OCI-LY7 (cell line): ENCODE results near the gene GRAMD2B. TPM values are rescaled to one million over a fixed set of nuclear protein-coding genes. Genes with fewer than 3 reads are reported as not detected.

Source experiments
- BruUV-seq: library from RNA; stranded (reverse); fragments of 400-500 nt; replicated peaks from 2 replicates; lab custom pipeline; 2021; lab: Mats Ljungman, UMichigan
- CTCF ChIA-PET: fragments of 300-600 bp; sonication (Branson Sonifier 250); formaldehyde crosslinking; loops from one replicate; lab custom pipeline; 2022; ENCODE audit warnings: antibody characterized with exemption; ENCODE audit not compliant: unreplicated experiment; lab: Charles Lee
- POLR2A ChIA-PET: fragments of 300-600 bp; sonication (Branson Sonifier 250); formaldehyde crosslinking; loops from one replicate; lab custom pipeline; 2022; ENCODE audit warnings: antibody characterized with exemption; lab: Charles Lee
- DNase-seq: peaks from one replicate; pipeline ENCODE4 v3.0.0-alpha.2; 2015; ENCODE audit warnings: low spot score
- H2AFZ ChIP-seq: fragments of 200-600 bp; sonication (generic), shearing (Covaris generic); 2 replicates; pipeline ENCODE4 v1.6.1; 2014; ENCODE audit warnings: mild to moderate bottlenecking, antibody characterized with exemption, low read length, moderate library complexity
- H3K27ac ChIP-seq: fragments of 200-600 bp; sonication (generic); 2 replicates; pipeline ENCODE4 v1.5.1; 2014; ENCODE audit warnings: mixed run types, low read depth, mild to moderate bottlenecking, moderate library complexity, low read length, inconsistent platforms; ENCODE audit not compliant: poor library complexity, severe bottlenecking
- H3K36me3 ChIP-seq: fragments of 200-600 bp; sonication (generic); 2 replicates; pipeline ENCODE4 v1.6.1; 2014; ENCODE audit warnings: mild to moderate bottlenecking, antibody characterized with exemption, low read length, moderate library complexity, mixed read lengths; ENCODE audit not compliant: insufficient read depth
- H3K4me1 ChIP-seq: fragments of 200-600 bp; sonication (generic); 2 replicates; pipeline ENCODE4 v1.5.1; 2014; ENCODE audit warnings: mild to moderate bottlenecking, low read length; ENCODE audit not compliant: insufficient read depth, poor library complexity, severe bottlenecking
- H3K4me2 ChIP-seq: fragments of 200-600 bp; sonication (generic); 2 replicates; pipeline ENCODE4 v1.6.1; 2014; ENCODE audit warnings: mild to moderate bottlenecking, low read length
- H3K4me3 ChIP-seq: fragments of 200-600 bp; sonication (generic); 2 replicates; pipeline ENCODE4 v1.5.1; 2014; ENCODE audit warnings: mild to moderate bottlenecking, low read depth, low read length; ENCODE audit not compliant: poor library complexity, severe bottlenecking
- H3K79me2 ChIP-seq: fragments of 200-600 bp; sonication (generic); 2 replicates; pipeline ENCODE4 v1.6.1; 2016; ENCODE audit warnings: low read depth, mild to moderate bottlenecking, low read length, moderate library complexity, mixed read lengths; ENCODE audit not compliant: insufficient read depth
- H3K9me2 ChIP-seq: fragments of 200-600 bp; sonication (generic); 2 replicates; pipeline ENCODE4 v1.6.1; 2016; ENCODE audit warnings: mild to moderate bottlenecking, low read length, mixed read lengths; ENCODE audit not compliant: insufficient read depth
- H3K9me3 ChIP-seq: fragments of 200-600 bp; sonication (generic); 2 replicates; pipeline ENCODE4 v1.6.1; 2014; ENCODE audit warnings: mild to moderate bottlenecking, mixed run types, low read length, mixed read lengths
- H4K20me1 ChIP-seq: fragments of 200-600 bp; sonication (generic); 2 replicates; pipeline ENCODE4 v1.6.1; 2014; ENCODE audit warnings: mild to moderate bottlenecking, antibody characterized with exemption, low read length, moderate library complexity, mixed read lengths; ENCODE audit not compliant: insufficient read depth
- EZH2phosphoT487 ChIP-seq: fragments of 200-600 bp; sonication (generic); IDR thresholded peaks from 2 replicates; pipeline ENCODE4 v1.6.1; 2018; ENCODE audit warnings: low read depth, borderline replicate concordance, mild to moderate bottlenecking, mixed run types, antibody characterized with exemption, low read length, moderate library complexity, mixed read lengths
- intact Hi-C: fragments of 100-400 bp; cut with micrococcal nuclease; formaldehyde crosslinking; loops from one replicate; pipeline ENCODE4 v1.10.0; 2022; ENCODE audit not compliant: unreplicated experiment
- total RNA-seq, 2 experiments: library from RNA; depleted of rRNA in 1 of 2; stranded (reverse); fragments of >200 nt in 1 of 2; shearing (Covaris generic) in 1 of 2; gene quantifications; 2 replicates each; pipeline ENCODE4 v1.2.3, GENCODE V29; 2014 to 2022
- TF ChIP-seq, protein P1 (sequence below): fragments of 200-600 bp; sonication (generic); conservative IDR thresholded peaks from 2 replicates; pipeline ENCODE4 v1.5.1; 2014; ENCODE audit warnings: mild to moderate bottlenecking, antibody characterized with exemption, low read length, moderate library complexity, mixed read lengths

GRAMD2B gene
- total RNA-seq, 2 experiments from 2014 or later, result not detected

- ChIA-PET POLR2A (interaction anchor here (0.6 kb wide), 1 partner anchor 987 kb away, joined by 3 read pairs; no protein-coding TSS in a partner anchor), CTCF (interaction anchor here (0.6 kb wide), 1 partner anchor 782 kb away, joined by 3 read pairs; no protein-coding TSS in a partner anchor)
- H3K36me3 ChIP-seq, result no peaks in the 10 kb centered on the region
- no peaks in the 10 kb centered on the region for H4K20me1 ChIP-seq
- no peak for TF ChIP-seq EZH2phosphoT487
- TF ChIP-seq, protein P1, sequence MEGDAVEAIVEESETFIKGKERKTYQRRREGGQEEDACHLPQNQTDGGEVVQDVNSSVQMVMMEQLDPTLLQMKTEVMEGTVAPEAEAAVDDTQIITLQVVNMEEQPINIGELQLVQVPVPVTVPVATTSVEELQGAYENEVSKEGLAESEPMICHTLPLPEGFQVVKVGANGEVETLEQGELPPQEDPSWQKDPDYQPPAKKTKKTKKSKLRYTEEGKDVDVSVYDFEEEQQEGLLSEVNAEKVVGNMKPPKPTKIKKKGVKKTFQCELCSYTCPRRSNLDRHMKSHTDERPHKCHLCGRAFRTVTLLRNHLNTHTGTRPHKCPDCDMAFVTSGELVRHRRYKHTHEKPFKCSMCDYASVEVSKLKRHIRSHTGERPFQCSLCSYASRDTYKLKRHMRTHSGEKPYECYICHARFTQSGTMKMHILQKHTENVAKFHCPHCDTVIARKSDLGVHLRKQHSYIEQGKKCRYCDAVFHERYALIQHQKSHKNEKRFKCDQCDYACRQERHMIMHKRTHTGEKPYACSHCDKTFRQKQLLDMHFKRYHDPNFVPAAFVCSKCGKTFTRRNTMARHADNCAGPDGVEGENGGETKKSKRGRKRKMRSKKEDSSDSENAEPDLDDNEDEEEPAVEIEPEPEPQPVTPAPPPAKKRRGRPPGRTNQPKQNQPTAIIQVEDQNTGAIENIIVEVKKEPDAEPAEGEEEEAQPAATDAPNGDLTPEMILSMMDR, result no peak
- no peak for DNase-seq
- no peak overlapping the region for H3K4me3 ChIP-seq
- H3K9me3 ChIP-seq, result no peaks in the 10 kb centered on the region
- no peak overlapping the region for H2AFZ ChIP-seq
- H3K79me2 ChIP-seq, result no peaks in the 10 kb centered on the region
- H3K27ac ChIP-seq, result no peak overlapping the region
- H3K4me1 ChIP-seq, result no peaks in the 10 kb centered on the region
- no peaks in the 10 kb centered on the region for H3K9me2 ChIP-seq
- intact Hi-C loops, result no loop called here
- no peak overlapping the region for H3K4me2 ChIP-seq
- BruUV-seq, result no TSS peak
Measured at GRCh38 chr5:126391386-126391785, 31.8 kb upstream of the GRAMD2B start.

GRCh38 chr5:126394211-126394788 is 28.9 kb upstream of the GRAMD2B start:
- Histone ChIP-seq H3K4me1 (no peaks in the 10 kb centered on the region), H2AFZ (no peak overlapping the region), H4K20me1 (no peaks in the 10 kb centered on the region), H3K79me2 (no peaks in the 10 kb centered on the region), H3K4me2 (no peak overlapping the region), H3K9me3 (no peaks in the 10 kb centered on the region), H3K4me3 (no peak overlapping the region), H3K36me3 (no peaks in the 10 kb centered on the region), H3K27ac (no peak overlapping the region), H3K9me2 (no peaks in the 10 kb centered on the region)
- TF ChIP-seq, protein P1, result no peak
- no peak for TF ChIP-seq EZH2phosphoT487
- no TSS peak for BruUV-seq
- no peak for DNase-seq
- POLR2A ChIA-PET, result interaction anchor here (0.7 kb wide), 1 partner anchor 124 kb away, joined by 3 read pairs; no protein-coding TSS in a partner anchor
- intact Hi-C loops, result no loop called here
- CTCF ChIA-PET, result no interaction called here

DNA sequence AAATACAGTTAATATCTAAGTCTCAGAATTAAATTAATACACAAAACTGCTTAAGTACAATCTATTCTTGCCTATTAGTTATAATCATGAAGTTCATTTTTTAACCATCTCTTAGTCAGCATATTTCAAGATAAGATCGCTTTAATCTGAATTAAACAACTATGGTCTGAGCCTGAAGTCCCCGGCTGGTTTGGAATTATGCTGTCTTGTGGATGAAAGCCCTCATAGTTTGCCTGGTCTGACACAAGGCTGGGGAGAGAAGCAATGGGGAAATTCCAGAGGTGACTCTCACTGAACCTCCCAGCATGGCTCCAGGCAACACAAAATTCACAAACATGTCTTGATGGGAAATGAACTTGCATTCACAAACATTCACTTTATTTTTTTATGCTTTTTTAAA is 28.0 kb upstream of the GRAMD2B start:
- H2AFZ ChIP-seq, result no peak overlapping the region
- no TSS peak for BruUV-seq
- intact Hi-C loops, result no loop called here
- H3K79me2 ChIP-seq, result no peaks in the 10 kb centered on the region
- H3K4me3 ChIP-seq, result no peak overlapping the region
- ChIA-PET POLR2A (no interaction called here), CTCF (no interaction called here)
- H3K9me2 ChIP-seq, result no peaks in the 10 kb centered on the region
- H3K4me1 ChIP-seq, result no peaks in the 10 kb centered on the region
- no peaks in the 10 kb centered on the region for H4K20me1 ChIP-seq
- DNase-seq, result no peak
- H3K27ac ChIP-seq, result no peak overlapping the region
- TF ChIP-seq, protein P1, result no peak
- no peak for TF ChIP-seq EZH2phosphoT487
- no peaks in the 10 kb centered on the region for H3K9me3 ChIP-seq
- no peak overlapping the region for H3K4me2 ChIP-seq
- H3K36me3 ChIP-seq, result no peaks in the 10 kb centered on the region
